ENCODE results near the gene PLEKHA5. TPM values are rescaled to one million over a fixed set of nuclear protein-coding genes. Genes with fewer than 3 reads are reported as not detected.

PLEKHA5 gene
- total RNA-seq, 5 donors from 2014 or later (not counting 1 experiment from before 2014, with no cell fraction given) = 0.96 to 11.0 (median 4.9) TPM

GRCh38 chr12:19273482-19274330 lies 144.2 kb downstream of the PLEKHA5 start:
- Mint-ChIP-seq H3K4me1 (peaks cover 19 to 20% (median 19%) of the 10 kb centered on the region in 3 donors), H3K27ac (peak overlapping the region; percentile 85), H3K27me3 (no peaks in the 10 kb centered on the region), H3K4me3 (peak overlapping the region in 1 of 3 donors; percentile 42), H3K9me3 (peaks cover 0 to 9% (median 0%) of the 10 kb centered on the region in 3 donors), H3K36me3 (no peaks in the 10 kb centered on the region)
- DNase-seq (peak; percentile 30 to 76 (median 65)), ATAC-seq (replicated peaks in 1 of 4) (peak; percentile 92 to 99 (median 98))
- Histone ChIP-seq H3K4me3 (ENCODE audit: control insufficient read depth in 1 of 2, extremely low read depth in 1 of 2, low read length in 1 of 2) (no peak overlapping the region), H3K27ac (ENCODE audit: low read length) (peak overlapping the region; percentile 56), H3K9me3 (no peaks in the 10 kb centered on the region), H3K4me1 (ENCODE audit: control insufficient read depth in 1 of 2, extremely low read depth in 1 of 2, insufficient read depth in 2 of 2, low read length in 2 of 2) (peaks cover 10 to 12% of the 10 kb centered on the region in 2 experiments), H3K36me3 (ENCODE audit: control insufficient read depth in 2 of 2, extremely low read depth in 1 of 2, insufficient read depth in 1 of 2, low read length in 1 of 2) (no peaks in the 10 kb centered on the region), H3K27me3 (replicated peaks in 1 of 2; ENCODE audit: control insufficient read depth in 2 of 2, extremely low read depth in 1 of 2, insufficient read depth in 2 of 2, low read length in 1 of 2) (no peaks in the 10 kb centered on the region)
- ChIA-PET POLR2A (interaction anchor here in 1 of 2 donors (0.6 kb wide), 1 partner anchor 207 kb away, joined by 5 read pairs; no protein-coding TSS in a partner anchor), CTCF (interaction anchor here (0.6 kb wide), 2 partner anchors 25 to 47 kb away, joined by 4 to 6 read pairs; no protein-coding TSS in a partner anchor)
- WGBS (ENCODE audit: insufficient coverage) = 82% methylated on average over 1 of the region's 4 CpGs

GRCh38 chr12:19276767-19277166 lies 147.2 kb downstream of the PLEKHA5 start:
- H3K4me3 ChIP-seq (ENCODE audit: control insufficient read depth in 1 of 2, extremely low read depth in 1 of 2, low read length in 1 of 2) = no peak overlapping the region
- Mint-ChIP-seq H3K4me1 (peaks cover 18 to 20% (median 19%) of the 10 kb centered on the region in 3 donors), H3K4me3 (no peak overlapping the region), H3K36me3 (no peaks in the 10 kb centered on the region), H3K27me3 (no peaks in the 10 kb centered on the region), H3K9me3 (peaks cover 0 to 9% (median 0%) of the 10 kb centered on the region in 3 donors), H3K27ac (no peak overlapping the region)
- peaks cover 10 to 12% of the 10 kb centered on the region in 2 experiments for H3K4me1 ChIP-seq (ENCODE audit: control insufficient read depth in 1 of 2, extremely low read depth in 1 of 2, insufficient read depth in 2 of 2, low read length in 2 of 2)
- H3K27ac ChIP-seq (ENCODE audit: low read length) = no peak overlapping the region
- no peak for DNase-seq
- no peaks in the 10 kb centered on the region for H3K27me3 ChIP-seq (replicated peaks in 1 of 2; ENCODE audit: control insufficient read depth in 2 of 2, extremely low read depth in 1 of 2, insufficient read depth in 2 of 2, low read length in 1 of 2)
- ATAC-seq (replicated peaks in 1 of 4) = no peak
- H3K9me3 ChIP-seq = no peaks in the 10 kb centered on the region
- POLR2A ChIA-PET = interaction anchor here in 1 of 2 donors (0.7 kb wide), 1 partner anchor 22 kb away, joined by 6 read pairs; no protein-coding TSS in a partner anchor
- H3K36me3 ChIP-seq (ENCODE audit: control insufficient read depth in 2 of 2, extremely low read depth in 1 of 2, insufficient read depth in 1 of 2, low read length in 1 of 2) = no peaks in the 10 kb centered on the region
- CTCF ChIA-PET = interaction anchor here in 1 of 2 donors (1.2 kb wide), 1 partner anchor 17 kb away, joined by 3 read pairs; no protein-coding TSS in a partner anchor

GRCh38 chr12:19277711-19278110 lies 148.2 kb downstream of the PLEKHA5 start:
- Mint-ChIP-seq H3K9me3 (peaks cover 0 to 9% (median 0%) of the 10 kb centered on the region in 3 donors), H3K4me1 (peaks cover 16 to 20% (median 19%) of the 10 kb centered on the region in 3 donors), H3K36me3 (no peaks in the 10 kb centered on the region), H3K4me3 (no peak overlapping the region), H3K27ac (no peak overlapping the region), H3K27me3 (no peaks in the 10 kb centered on the region)
- DNase-seq (no peak), ATAC-seq (replicated peaks in 1 of 4) (no peak)
- H3K4me3 ChIP-seq (ENCODE audit: control insufficient read depth in 1 of 2, extremely low read depth in 1 of 2, low read length in 1 of 2) = no peak overlapping the region
- H3K4me1 ChIP-seq (ENCODE audit: control insufficient read depth in 1 of 2, extremely low read depth in 1 of 2, insufficient read depth in 2 of 2, low read length in 2 of 2) = peaks cover 10 to 12% of the 10 kb centered on the region in 2 experiments
- H3K27me3 ChIP-seq (replicated peaks in 1 of 2; ENCODE audit: control insufficient read depth in 2 of 2, extremely low read depth in 1 of 2, insufficient read depth in 2 of 2, low read length in 1 of 2) = no peaks in the 10 kb centered on the region
- no peak overlapping the region for H3K27ac ChIP-seq (ENCODE audit: low read length)
- H3K36me3 ChIP-seq (ENCODE audit: control insufficient read depth in 2 of 2, extremely low read depth in 1 of 2, insufficient read depth in 1 of 2, low read length in 1 of 2) = no peaks in the 10 kb centered on the region
- no peaks in the 10 kb centered on the region for H3K9me3 ChIP-seq
- CTCF ChIA-PET = interaction anchor here (0.5 to 1.2 kb wide), 4 partner anchors 16 to 86 kb away, joined by 3 to 4 read pairs (median 3); no protein-coding TSS in a partner anchor
- POLR2A ChIA-PET = no interaction called here

- CTCF ChIA-PET = interaction anchor here (0.5 to 0.6 kb wide), 3 partner anchors 10 to 85 kb away, joined by 3 to 8 read pairs (median 4); no protein-coding TSS in a partner anchor
- no peak overlapping the region for H3K27ac ChIP-seq (ENCODE audit: low read length)
- no peak overlapping the region for H3K4me3 Mint-ChIP-seq
Observed at GRCh38 chr12:19278407-19278806, 148.9 kb downstream of the PLEKHA5 start.

GRCh38 chr12:19282133-19282699 lies 152.7 kb downstream of the PLEKHA5 start:
- no peak overlapping the region for H3K27ac ChIP-seq (ENCODE audit: low read length)
- H3K36me3 ChIP-seq (ENCODE audit: control insufficient read depth in 2 of 2, extremely low read depth in 1 of 2, insufficient read depth in 1 of 2, low read length in 1 of 2) = peaks cover 2 to 3% of the 10 kb centered on the region in 2 donors
- Mint-ChIP-seq H3K9me3 (no peaks in the 10 kb centered on the region), H3K36me3 (no peaks in the 10 kb centered on the region), H3K27ac (no peak overlapping the region), H3K4me3 (no peak overlapping the region), H3K4me1 (no peaks in the 10 kb centered on the region), H3K27me3 (no peaks in the 10 kb centered on the region)
- H3K27me3 ChIP-seq (replicated peaks in 1 of 2; ENCODE audit: control insufficient read depth in 2 of 2, extremely low read depth in 1 of 2, insufficient read depth in 2 of 2, low read length in 1 of 2) = no peaks in the 10 kb centered on the region
- ChIA-PET POLR2A (no interaction called here), CTCF (no interaction called here)
- DNase-seq (no peak), ATAC-seq (replicated peaks in 1 of 4) (no peak)
- H3K9me3 ChIP-seq = no peaks in the 10 kb centered on the region
- H3K4me1 ChIP-seq (ENCODE audit: control insufficient read depth in 1 of 2, extremely low read depth in 1 of 2, insufficient read depth in 2 of 2, low read length in 2 of 2) = no peaks in the 10 kb centered on the region
- no peak overlapping the region for H3K4me3 ChIP-seq (ENCODE audit: control insufficient read depth in 1 of 2, extremely low read depth in 1 of 2, low read length in 1 of 2)

More at GRCh38 chr12:19278407-19278806, 148.9 kb downstream of the PLEKHA5 start:
- Histone ChIP-seq H3K9me3 (no peaks in the 10 kb centered on the region), H3K4me3 (ENCODE audit: control insufficient read depth in 1 of 2, extremely low read depth in 1 of 2, low read length in 1 of 2) (no peak overlapping the region), H3K4me1 (ENCODE audit: control insufficient read depth in 1 of 2, extremely low read depth in 1 of 2, insufficient read depth in 2 of 2, low read length in 2 of 2) (peaks cover 7 to 10% of the 10 kb centered on the region in 2 experiments), H3K36me3 (ENCODE audit: control insufficient read depth in 2 of 2, extremely low read depth in 1 of 2, insufficient read depth in 1 of 2, low read length in 1 of 2) (peaks cover 0 to under 1% of the 10 kb centered on the region in 2 donors), H3K27me3 (replicated peaks in 1 of 2; ENCODE audit: control insufficient read depth in 2 of 2, extremely low read depth in 1 of 2, insufficient read depth in 2 of 2, low read length in 1 of 2) (no peaks in the 10 kb centered on the region)
- no peaks in the 10 kb centered on the region for H3K36me3 Mint-ChIP-seq
- no peaks in the 10 kb centered on the region for H3K27me3 Mint-ChIP-seq
- peaks cover 13 to 16% (median 14%) of the 10 kb centered on the region in 3 donors for H3K4me1 Mint-ChIP-seq
- H3K9me3 Mint-ChIP-seq = peaks cover 0 to 9% (median 0%) of the 10 kb centered on the region in 3 donors
- no peak for ATAC-seq (replicated peaks in 1 of 4)
- POLR2A ChIA-PET = no interaction called here
- H3K27ac Mint-ChIP-seq = no peak overlapping the region
- WGBS (ENCODE audit: insufficient coverage) = no CpG with 5 or more reads among the region's 2 CpGs
- DNase-seq = no peak

GRCh38 chr12:19284658-19285057 lies 155.1 kb downstream of the PLEKHA5 start:
- DNase-seq = no peak
- Histone ChIP-seq H3K27me3 (replicated peaks in 1 of 2; ENCODE audit: control insufficient read depth in 2 of 2, extremely low read depth in 1 of 2, insufficient read depth in 2 of 2, low read length in 1 of 2) (no peaks in the 10 kb centered on the region), H3K4me1 (ENCODE audit: control insufficient read depth in 1 of 2, extremely low read depth in 1 of 2, insufficient read depth in 2 of 2, low read length in 2 of 2) (no peaks in the 10 kb centered on the region), H3K9me3 (no peaks in the 10 kb centered on the region), H3K4me3 (ENCODE audit: control insufficient read depth in 1 of 2, extremely low read depth in 1 of 2, low read length in 1 of 2) (no peak overlapping the region), H3K27ac (ENCODE audit: low read length) (no peak overlapping the region), H3K36me3 (ENCODE audit: control insufficient read depth in 2 of 2, extremely low read depth in 1 of 2, insufficient read depth in 1 of 2, low read length in 1 of 2) (peaks cover 2 to 3% of the 10 kb centered on the region in 2 donors)
- ATAC-seq (replicated peaks in 1 of 4) = no peak
- no peaks in the 10 kb centered on the region for H3K9me3 Mint-ChIP-seq
- WGBS (ENCODE audit: insufficient coverage) = no CpG with 5 or more reads among the region's 2 CpGs
- no peaks in the 10 kb centered on the region for H3K27me3 Mint-ChIP-seq
- POLR2A ChIA-PET = no interaction called here
- H3K36me3 Mint-ChIP-seq = no peaks in the 10 kb centered on the region
- no peaks in the 10 kb centered on the region for H3K4me1 Mint-ChIP-seq
- H3K4me3 Mint-ChIP-seq = no peak overlapping the region
- H3K27ac Mint-ChIP-seq = no peak overlapping the region
- CTCF ChIA-PET = no interaction called here
